GM19452 (cell line): ENCODE data around the gene MT1G.
"Not testable (repeated sequence)": the region's sequence is repeated elsewhere in the genome, so short reads cannot be mapped to it uniquely, and the experiment has no call there.

ENCODE experiments used
- ATAC-seq: cut with Tn5 transposase; IDR thresholded peaks from one replicate; pipeline ENCODE4 v1.9.1; 2021; ENCODE audit not compliant: unreplicated experiment

MT1G gene

GRCh38 chr16:56665286-56666261 lies 2.3 kb downstream of the MT1G start:
- ATAC-seq: not testable (repeated sequence)

- no peak for ATAC-seq
These were observed 3.4 kb downstream of the MT1G start for GRCh38 chr16:56664506-56664905.

GRCh38 chr16:56662357-56663354 lies 5.2 kb downstream of the MT1G start:
- ATAC-seq: no peak

GRCh38 chr16:56658327-56658875 lies 9.5 kb downstream of the MT1G start:
- ATAC-seq: no peak

- no peak for ATAC-seq
These were observed 10.1 kb downstream of the MT1G start, which contains the start of gene MT1F for GRCh38 chr16:56657555-56658326. Gene MT1F, plus strand, starts transcription at chr16:56657959. Its CDS starts 100 bp downstream, at chr16:56658059.

- ATAC-seq: no peak
These were observed 14.6 kb downstream of the MT1G start for GRCh38 chr16:56653218-56653617.

GRCh38 chr16:56652600-56652999 lies 15.3 kb downstream of the MT1G start:
- no peak for ATAC-seq

- no peak for ATAC-seq
These were observed 16.3 kb downstream of the MT1G start, which contains the start of gene MT1B for GRCh38 chr16:56651586-56651985. Gene MT1B, plus strand, starts transcription at chr16:56651886. Its CDS starts 68 bp downstream, at chr16:56651954.

GRCh38 chr16:56649820-56650219 lies 18.0 kb downstream of the MT1G start:
- ATAC-seq: no peak

GRCh38 chr16:56649271-56649670 lies 18.6 kb downstream of the MT1G start:
- ATAC-seq: no peak

GRCh38 chr16:56647641-56648431 lies 20.0 kb downstream of the MT1G start:
- ATAC-seq: no peak

GRCh38 chr16:56645838-56646237 lies 22.0 kb downstream of the MT1G start:
- no peak for ATAC-seq

- ATAC-seq: no peak
These were observed 22.6 kb downstream of the MT1G start for GRCh38 chr16:56645311-56645710.

- ATAC-seq: no peak
These were observed 24.0 kb downstream of the MT1G start for GRCh38 chr16:56643833-56644232.

GRCh38 chr16:56643080-56643778 lies 24.6 kb downstream of the MT1G start:
- no peak for ATAC-seq

- ATAC-seq: no peak
These were observed 26.7 kb downstream of the MT1G start for GRCh38 chr16:56641166-56641565.

GRCh38 chr16:56640076-56640475 lies 27.8 kb downstream of the MT1G start:
- no peak for ATAC-seq

GRCh38 chr16:56639045-56639444 lies 28.8 kb downstream of the MT1G start:
- no peak for ATAC-seq
